Cardiac muscle cell (in vitro differentiated cells and primary cell): ENCODE results near the gene SLU7. TPM values are rescaled to one million over a fixed set of nuclear protein-coding genes. Genes with fewer than 3 reads are reported as not detected.

Experiments
- DNase-seq, 2 donors: peaks; one replicate each; pipeline versions ENCODE4 v3.0.0 to v3.0.0-alpha.2; 2010 to 2017; ENCODE audit warnings: low read depth in 1 of 2, low spot score in 1 of 2
- H3K27ac ChIP-seq: fragments of 200-600 bp; sonication (generic); 2 replicates; pipeline ENCODE4 v1.5.1; 2016
- H3K27me3 ChIP-seq: fragments of 200-600 bp; sonication (generic); 2 replicates; pipeline ENCODE4 v1.6.0; 2016; ENCODE audit warnings: control low read depth
- H3K36me3 ChIP-seq: fragments of 200-600 bp; sonication (generic); 2 replicates; pipeline ENCODE4 v1.5.1; 2016; ENCODE audit warnings: control low read depth
- H3K4me1 ChIP-seq: fragments of 200-600 bp; sonication (generic); 2 replicates; pipeline ENCODE4 v1.8.1; 2017; ENCODE audit warnings: low read depth, mild to moderate bottlenecking, mixed run types
- H3K4me3 ChIP-seq: fragments of 200-600 bp; sonication (generic); 2 replicates; pipeline ENCODE4 v1.5.1; 2016; ENCODE audit warnings: mild to moderate bottlenecking
- H3K9me3 ChIP-seq: fragments of 200-600 bp; sonication (generic); 2 replicates; pipeline ENCODE4 v1.5.1; 2017; ENCODE audit warnings: low read depth, mild to moderate bottlenecking, control low read depth
- polyA plus RNA-seq: library from polyadenylated mRNA; unstranded; fragments of >200 nt; fragmentation: Nextera tagmentation; extraction: Ambion mirVana; gene quantifications from 2 replicates; pipeline ENCODE4 v1.2.1, GENCODE V29; 2016
- total RNA-seq: library from RNA; depleted of rRNA; stranded (reverse); fragments of >200 nt; gene quantifications from 2 replicates; pipeline ENCODE4 v1.2.3, GENCODE V29; 2016
- TF ChIP-seq, protein P1 (sequence below): IDR thresholded peaks from 2 replicates; pipeline ENCODE4 v1.5.1; 2012; ENCODE audit warnings: low read depth, mild to moderate bottlenecking, low read length

Gene SLU7
- total and polyA plus RNA-seq, 2 experiments from 2014 or later, result 30.1 to 49.7 TPM

DNA sequence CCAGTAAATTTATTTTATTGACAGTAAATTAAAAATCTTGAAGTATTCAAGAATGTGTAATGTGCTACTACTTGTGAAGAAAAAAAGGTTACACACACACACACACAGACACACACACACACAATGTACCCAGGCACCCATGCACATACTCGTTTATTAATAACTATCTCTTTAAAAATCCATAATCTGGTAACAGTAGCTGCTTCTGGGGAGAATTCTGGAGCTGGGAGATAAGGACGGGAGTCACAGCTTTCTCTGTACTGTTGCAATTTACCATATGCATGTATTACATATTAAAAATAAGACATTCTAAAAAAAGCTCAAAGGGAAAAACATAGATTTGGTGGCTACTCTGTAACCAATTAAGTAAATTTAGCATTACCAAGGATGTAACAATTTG, 40.6 kb downstream of the SLU7 start:
- no peaks in the 10 kb centered on the region for H3K4me1 ChIP-seq
- TF ChIP-seq, protein P1, sequence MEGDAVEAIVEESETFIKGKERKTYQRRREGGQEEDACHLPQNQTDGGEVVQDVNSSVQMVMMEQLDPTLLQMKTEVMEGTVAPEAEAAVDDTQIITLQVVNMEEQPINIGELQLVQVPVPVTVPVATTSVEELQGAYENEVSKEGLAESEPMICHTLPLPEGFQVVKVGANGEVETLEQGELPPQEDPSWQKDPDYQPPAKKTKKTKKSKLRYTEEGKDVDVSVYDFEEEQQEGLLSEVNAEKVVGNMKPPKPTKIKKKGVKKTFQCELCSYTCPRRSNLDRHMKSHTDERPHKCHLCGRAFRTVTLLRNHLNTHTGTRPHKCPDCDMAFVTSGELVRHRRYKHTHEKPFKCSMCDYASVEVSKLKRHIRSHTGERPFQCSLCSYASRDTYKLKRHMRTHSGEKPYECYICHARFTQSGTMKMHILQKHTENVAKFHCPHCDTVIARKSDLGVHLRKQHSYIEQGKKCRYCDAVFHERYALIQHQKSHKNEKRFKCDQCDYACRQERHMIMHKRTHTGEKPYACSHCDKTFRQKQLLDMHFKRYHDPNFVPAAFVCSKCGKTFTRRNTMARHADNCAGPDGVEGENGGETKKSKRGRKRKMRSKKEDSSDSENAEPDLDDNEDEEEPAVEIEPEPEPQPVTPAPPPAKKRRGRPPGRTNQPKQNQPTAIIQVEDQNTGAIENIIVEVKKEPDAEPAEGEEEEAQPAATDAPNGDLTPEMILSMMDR, result no peak
- H3K9me3 ChIP-seq, result no peaks in the 10 kb centered on the region
- no peak overlapping the region for H3K4me3 ChIP-seq
- peaks cover 25% of the 10 kb centered on the region for H3K27me3 ChIP-seq
- no peak for DNase-seq
- H3K36me3 ChIP-seq, result no peaks in the 10 kb centered on the region
- H3K27ac ChIP-seq, result no peak overlapping the region

DNA sequence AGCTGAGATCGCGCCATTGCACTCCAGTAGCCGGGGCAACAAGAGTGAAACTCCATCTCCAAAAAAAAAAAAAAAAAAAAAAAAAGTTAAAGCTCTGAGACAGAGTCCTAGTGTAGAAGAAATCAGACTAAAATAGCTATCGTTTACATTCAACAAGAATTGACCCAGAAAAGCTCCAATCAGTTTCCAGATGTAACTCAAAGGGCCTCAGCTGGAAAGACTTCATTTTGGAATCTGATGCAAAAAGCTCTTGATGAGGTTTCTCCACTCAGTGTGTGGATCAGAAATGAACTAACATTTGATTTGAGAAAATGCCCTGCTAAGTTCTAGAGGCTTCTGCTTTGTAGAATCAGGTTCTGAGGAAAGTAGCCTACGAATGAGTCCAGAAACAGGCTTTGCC, 41.2 kb downstream of the SLU7 start:
- Histone ChIP-seq H3K9me3 (no peaks in the 10 kb centered on the region), H3K27ac (no peak overlapping the region), H3K4me3 (no peak overlapping the region), H3K27me3 (peaks cover 30% of the 10 kb centered on the region), H3K4me1 (no peaks in the 10 kb centered on the region), H3K36me3 (no peaks in the 10 kb centered on the region)
- TF ChIP-seq, protein P1, result no peak
- no peak for DNase-seq

DNA sequence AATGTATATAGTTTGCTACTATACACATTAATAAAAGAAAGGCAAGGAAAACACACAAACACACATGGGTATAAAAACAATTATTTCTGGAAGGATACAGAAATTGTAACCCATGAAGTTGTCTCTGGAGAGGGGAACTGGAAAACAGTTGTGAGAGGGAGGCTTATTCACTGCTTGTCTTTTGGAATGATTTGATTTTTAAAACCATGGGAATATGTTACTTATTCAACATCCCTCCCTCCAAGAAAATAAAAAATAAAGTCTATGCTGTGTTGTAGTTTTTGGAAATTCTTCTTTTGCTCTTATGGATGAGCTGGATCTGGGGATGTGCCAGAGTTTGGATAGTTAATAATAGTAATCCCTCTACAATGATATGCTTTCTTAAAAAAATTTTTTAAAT, 42.5 kb downstream of the SLU7 start:
- H3K27ac ChIP-seq, result no peak overlapping the region
- H3K36me3 ChIP-seq, result no peaks in the 10 kb centered on the region

DNA sequence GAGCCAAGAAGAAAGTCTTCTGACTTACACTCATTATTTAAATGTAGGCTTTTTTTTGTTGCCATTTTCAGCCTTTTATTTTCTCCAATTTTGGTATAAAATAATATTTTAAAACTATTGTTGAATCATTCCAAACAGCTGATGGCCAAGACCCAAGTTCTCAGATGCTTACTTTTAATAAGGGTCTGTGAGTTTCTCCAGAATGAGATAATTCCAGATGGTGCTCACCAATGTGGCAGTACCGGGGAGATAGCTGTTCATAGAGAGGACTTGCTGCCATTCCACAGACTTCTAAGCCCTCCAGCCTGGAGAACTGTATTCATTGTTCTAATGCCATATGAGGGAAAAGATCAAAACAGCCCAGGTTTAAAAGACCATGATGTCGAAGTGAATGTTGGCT, 43.2 kb downstream of the SLU7 start:
- Histone ChIP-seq H3K4me3 (no peak overlapping the region), H3K4me1 (no peaks in the 10 kb centered on the region), H3K36me3 (no peaks in the 10 kb centered on the region), H3K27ac (no peak overlapping the region), H3K9me3 (no peaks in the 10 kb centered on the region), H3K27me3 (peaks cover 47% of the 10 kb centered on the region)
- TF ChIP-seq, protein P1, result no peak
- DNase-seq, result no peak

More for the DNA sequence above, 42.5 kb downstream of the SLU7 start:
- Histone ChIP-seq H3K27me3 (peaks cover 40% of the 10 kb centered on the region), H3K4me1 (no peaks in the 10 kb centered on the region), H3K9me3 (no peaks in the 10 kb centered on the region), H3K4me3 (no peak overlapping the region)
- TF ChIP-seq, protein P1, result no peak
- DNase-seq, result no peak

DNA sequence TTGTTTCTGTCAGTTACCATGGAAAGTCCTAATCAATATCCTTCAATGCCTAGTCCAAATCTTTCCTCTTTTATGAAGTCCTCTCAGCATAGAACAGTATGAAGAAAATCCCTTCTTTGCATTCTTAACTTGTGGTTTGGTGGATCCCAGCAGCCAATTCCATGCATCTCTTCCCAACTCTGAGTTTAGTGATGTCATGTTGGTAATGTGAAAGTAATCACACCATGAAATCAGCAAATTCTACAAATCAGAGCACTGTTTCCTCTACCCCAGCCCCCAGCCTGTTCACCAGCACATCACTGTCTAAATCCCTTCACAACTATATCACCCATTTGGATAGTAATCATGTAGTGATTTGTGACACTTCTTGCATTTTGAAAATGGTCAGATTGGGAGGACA, 43.7 kb downstream of the SLU7 start:
- no peak for DNase-seq
- no peaks in the 10 kb centered on the region for H3K9me3 ChIP-seq
- peaks cover 52% of the 10 kb centered on the region for H3K27me3 ChIP-seq
- TF ChIP-seq, protein P1, result no peak
- no peak overlapping the region for H3K27ac ChIP-seq
- H3K36me3 ChIP-seq, result no peaks in the 10 kb centered on the region
- no peaks in the 10 kb centered on the region for H3K4me1 ChIP-seq
- no peak overlapping the region for H3K4me3 ChIP-seq

DNA sequence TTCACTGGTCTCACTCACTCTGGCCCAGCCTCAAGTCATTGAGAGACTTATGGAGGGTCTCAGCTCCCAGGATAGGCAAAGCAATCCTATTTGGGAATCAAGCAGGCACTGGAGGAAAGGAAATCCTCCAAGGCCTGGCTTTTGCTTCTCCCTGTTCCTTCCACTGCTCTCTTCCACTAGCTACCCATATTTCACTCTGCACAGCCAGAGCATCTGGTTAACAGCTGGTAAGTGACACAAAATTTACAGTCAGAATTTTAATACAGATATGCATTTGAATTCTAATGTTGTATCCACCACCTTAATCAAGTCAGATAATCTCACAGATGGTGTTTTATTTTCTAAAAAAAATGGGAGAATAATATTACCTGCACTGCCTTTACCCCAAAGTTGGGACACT, 47.6 kb downstream of the SLU7 start:
- Histone ChIP-seq H3K27ac (no peak overlapping the region), H3K4me3 (no peak overlapping the region), H3K27me3 (peaks cover 68% of the 10 kb centered on the region), H3K4me1 (no peaks in the 10 kb centered on the region), H3K9me3 (no peaks in the 10 kb centered on the region), H3K36me3 (no peaks in the 10 kb centered on the region)
- TF ChIP-seq, protein P1, result no peak
- DNase-seq, result no peak
